Measurements from ENCODE around the gene MAP2K7.
"Not testable (repeated sequence)": the region's sequence is repeated elsewhere in the genome, so short reads cannot be mapped to it uniquely, and the experiment has no call there.

Gene MAP2K7

GRCh38 chr19:7908742-7909461 is 5.2 kb downstream of the MAP2K7 start:
- no peak for DNase-seq
- ATAC-seq: no peak

- DNase-seq: no peak
- no peak for ATAC-seq
Measured at GRCh38 chr19:7909471-7910067, 5.9 kb downstream of the MAP2K7 start.

DNA sequence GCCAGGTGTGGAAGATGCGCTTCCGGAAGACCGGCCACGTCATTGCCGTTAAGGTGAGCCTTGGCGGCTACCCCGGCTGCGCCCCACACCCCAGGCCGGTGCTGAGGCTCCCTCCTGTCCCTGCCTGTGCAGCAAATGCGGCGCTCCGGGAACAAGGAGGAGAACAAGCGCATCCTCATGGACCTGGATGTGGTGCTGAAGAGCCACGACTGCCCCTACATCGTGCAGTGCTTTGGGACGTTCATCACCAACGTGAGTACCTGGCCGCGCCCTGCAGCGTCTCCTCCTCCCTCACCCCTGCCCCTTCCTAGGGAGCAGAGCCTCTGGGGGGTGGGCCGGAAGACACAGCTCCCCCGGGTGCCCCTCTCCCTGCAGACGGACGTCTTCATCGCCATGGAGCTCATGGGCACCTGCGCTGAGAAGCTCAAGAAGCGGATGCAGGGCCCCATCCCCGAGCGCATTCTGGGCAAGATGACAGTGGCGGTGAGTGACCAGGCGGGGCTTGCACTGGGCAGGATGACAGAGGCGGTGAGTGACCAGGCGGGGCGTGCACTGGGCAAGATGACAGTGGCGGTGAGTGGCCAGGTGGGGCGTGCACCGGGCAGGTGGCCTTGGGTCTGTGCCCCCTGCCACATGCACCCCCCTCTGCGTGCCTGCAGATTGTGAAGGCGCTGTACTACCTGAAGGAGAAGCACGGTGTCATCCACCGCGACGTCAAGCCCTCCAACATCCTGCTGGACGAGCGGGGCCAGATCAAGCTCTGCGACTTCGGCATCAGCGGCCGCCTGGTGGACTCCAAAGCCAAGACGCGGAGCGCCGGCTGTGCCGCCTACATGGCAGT is 6.9 kb downstream of the MAP2K7 start:
- DNase-seq (no peak), ATAC-seq (no peak)

DNA sequence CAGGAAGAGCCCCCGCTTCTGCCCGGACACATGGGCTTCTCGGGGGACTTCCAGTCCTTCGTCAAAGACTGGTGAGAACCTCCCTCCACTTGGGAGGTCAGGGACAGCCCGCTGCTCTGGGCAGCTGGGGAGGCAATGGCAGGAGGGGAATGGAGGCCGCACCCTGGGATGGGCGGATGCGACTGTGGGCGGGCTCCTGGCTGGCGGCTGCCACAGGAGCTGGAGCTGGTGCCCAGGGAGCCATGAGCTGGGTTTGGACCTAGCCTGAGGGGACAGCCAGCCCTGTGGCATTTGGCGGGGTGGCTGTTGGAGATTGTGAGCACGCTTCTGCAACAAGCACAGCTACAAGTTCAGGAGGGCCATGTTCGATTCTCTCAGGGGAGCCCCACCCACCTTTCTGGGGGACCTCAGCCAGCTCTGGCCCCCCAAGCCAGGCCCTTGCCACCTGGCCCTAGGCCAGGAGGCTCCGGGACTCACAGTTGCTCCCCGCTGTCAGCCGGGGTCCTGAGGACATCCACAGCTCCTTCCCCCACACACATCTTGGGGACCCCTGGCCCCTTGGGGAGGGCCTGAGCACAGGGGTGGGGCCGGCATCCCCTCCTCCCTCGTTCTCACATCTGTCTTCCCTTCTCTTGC is 7.9 kb downstream of the MAP2K7 start:
- ATAC-seq (no peak), DNase-seq (no peak)

DNA sequence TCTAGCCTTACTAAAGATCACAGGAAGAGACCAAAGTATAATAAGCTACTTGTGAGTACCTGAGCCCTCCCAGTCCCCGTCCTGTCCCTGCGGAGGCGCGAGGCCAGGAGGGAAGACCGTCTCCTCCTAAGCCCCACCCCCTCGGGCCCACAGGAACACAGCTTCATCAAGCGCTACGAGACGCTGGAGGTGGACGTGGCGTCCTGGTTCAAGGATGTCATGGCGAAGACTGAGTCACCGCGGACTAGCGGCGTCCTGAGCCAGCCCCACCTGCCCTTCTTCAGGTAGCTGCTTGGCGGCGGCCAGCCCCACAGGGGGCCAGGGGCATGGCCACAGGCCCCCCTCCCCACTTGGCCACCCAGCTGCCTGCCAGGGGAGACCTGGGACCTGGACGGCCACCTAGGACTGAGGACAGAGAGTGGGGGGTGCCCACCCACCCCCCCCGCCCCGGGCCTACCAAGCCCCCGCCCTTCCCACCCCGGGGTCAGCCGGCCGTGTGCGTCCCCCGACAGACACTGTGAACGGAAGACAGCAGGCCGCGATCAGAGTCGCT is 8.5 kb downstream of the MAP2K7 start:
- no peak for ATAC-seq
- no peak for DNase-seq

- ATAC-seq: no peak
- no peak for DNase-seq
Measured at GRCh38 chr19:7912697-7913564, 9.3 kb downstream of the MAP2K7 start.

DNA sequence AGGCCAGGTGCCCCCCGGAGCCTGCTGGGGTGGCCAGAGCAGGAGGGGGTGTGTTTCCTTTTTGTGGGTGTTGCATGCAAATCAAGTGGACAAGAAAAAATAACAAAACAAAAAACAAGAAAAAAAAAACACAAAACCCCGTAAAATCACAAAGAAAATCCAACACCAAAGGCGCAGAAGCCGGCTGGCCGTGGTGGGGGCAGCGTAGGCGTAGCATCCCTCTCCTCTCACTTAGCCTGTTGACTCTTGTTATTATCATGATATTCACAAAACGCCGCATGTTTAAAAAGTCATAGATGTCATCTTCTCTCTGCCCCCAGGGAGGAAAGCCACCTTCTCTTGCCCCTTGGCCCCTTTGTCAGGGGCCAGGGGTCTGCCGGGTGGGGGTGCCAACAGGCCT is 10.0 kb downstream of the MAP2K7 start:
- no peak for ATAC-seq
- DNase-seq: no peak

- ATAC-seq (no peak), DNase-seq (no peak)
Measured at GRCh38 chr19:7914099-7914498, 10.4 kb downstream of the MAP2K7 start.

DNA sequence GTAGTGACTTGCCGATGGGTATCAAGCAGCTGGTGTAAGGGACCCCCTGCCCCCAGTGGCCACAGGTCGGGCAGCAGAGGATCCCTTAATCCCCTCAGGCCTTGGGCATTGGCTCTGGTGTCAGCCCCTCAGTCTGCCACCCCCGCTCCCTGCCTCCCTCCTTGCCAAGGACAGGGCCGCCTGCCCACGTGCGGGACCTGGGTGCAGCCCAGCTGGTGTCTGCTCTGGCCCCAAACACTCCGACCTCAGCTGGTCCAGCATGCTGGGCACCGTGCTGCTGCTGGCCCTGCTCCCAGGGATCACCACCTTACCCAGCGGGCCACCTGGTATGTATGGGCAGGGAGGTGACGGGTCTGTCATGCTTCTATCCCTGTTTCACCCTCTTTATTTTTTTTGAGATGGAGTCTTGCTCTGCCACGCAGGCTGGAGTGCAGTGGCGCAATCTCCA is 10.9 kb downstream of the MAP2K7 start, which contains the start of gene TGFBR3L:
TGFBR3L (plus strand) TSS at position 233 of the 448 bp plus-strand sequence.
- DNase-seq (no peak), ATAC-seq (no peak)

- ATAC-seq (no peak), DNase-seq (no peak)
Measured at GRCh38 chr19:7915250-7916102, 11.8 kb downstream of the MAP2K7 start.

GRCh38 chr19:7916103-7916954 is 12.7 kb downstream of the MAP2K7 start:
- DNase-seq: peak; percentile 73
- ATAC-seq: peak; percentile 2

- DNase-seq: no peak
- ATAC-seq: no peak
Measured at GRCh38 chr19:7916955-7917266, 13.2 kb downstream of the MAP2K7 start.

- peak; percentile 68 for DNase-seq
- ATAC-seq: peak; percentile 21
Measured at GRCh38 chr19:7917267-7918061, 13.8 kb downstream of the MAP2K7 start.

DNA sequence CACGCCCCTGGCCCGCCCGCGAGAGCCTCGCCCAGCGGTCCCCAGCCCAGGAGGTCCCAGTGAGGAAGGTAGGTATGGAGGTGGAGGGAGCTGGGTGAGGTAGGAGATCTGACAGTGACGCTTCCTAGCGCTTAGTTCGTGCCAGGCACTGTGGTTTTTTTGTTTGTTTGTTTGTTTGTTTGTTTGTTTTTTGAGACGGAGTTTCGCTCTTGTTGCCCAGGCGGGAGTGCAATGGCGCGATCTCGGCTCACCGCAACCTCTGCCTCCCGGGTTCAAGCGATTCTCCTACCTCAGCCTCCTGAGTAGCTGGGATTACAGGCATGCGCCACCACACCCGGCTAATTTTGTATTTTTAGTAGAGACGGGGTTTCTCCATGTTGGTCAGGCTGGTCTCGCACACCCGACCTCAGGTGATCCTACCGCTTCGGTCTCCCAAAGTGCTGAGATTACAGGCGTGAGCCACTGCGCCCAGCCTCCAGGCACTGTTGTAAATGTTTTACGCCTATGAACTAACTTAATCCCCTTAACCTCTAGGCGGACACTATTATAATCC is 14.5 kb downstream of the MAP2K7 start:
- not testable (repeated sequence) for ATAC-seq, DNase-seq

GRCh38 chr19:7918615-7919421 is 15.1 kb downstream of the MAP2K7 start:
- ATAC-seq (no peak), DNase-seq (no peak)

DNA sequence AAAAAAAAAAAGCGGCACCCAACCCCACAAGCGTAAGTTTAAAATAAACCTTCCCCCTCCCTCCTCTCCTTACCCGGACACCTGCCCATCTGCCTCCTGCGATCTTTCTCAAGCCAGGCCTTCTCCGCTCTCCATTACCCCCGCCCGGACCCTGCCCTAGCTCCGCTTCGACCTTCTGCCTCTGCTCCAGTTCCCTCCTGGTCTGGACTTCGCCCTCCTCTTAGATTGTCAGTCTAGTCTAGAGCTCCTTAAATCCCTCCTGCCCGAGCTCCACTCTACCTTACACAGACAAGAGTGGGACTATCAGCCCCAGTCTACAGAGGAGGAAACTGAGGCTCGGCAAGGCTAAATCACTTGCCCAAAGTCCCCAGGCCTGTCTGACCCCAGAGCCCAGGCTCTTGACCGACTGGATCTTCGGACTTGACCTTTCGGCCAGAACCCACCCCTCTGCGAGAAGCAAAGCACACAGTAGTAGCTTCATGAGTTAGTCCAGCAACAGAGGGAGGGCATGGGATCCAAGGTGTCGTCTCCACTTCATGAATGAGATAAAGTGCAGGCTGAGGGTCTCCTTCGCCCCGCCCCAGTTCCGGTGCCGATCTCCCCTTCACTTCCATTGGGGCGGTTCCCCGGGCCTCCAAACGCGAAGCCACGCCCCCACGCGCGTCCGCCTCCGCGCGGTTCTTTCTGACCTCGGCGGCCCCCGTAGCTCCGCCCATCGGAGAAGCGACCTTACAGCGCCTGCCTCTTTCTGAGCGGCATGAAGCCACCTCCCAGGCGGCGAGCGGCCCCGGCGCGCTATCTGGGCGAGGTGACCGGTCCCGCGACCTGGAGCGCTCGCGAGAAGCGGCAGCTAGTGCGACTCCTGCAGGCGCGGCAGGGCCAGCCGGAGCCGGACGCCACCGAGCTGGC is 16.2 kb downstream of the MAP2K7 start, which contains the start of gene SNAPC2:
SNAPC2 (plus strand) TSS at position 729 of the 909 bp plus-strand sequence; CDS start at position 758, 29 bp downstream.
- ATAC-seq: peak; percentile 67
- peak; percentile 97 for DNase-seq
